Esophagus (tissue), 2 donors: Measurements from ENCODE around the gene DHRS4L2. TPM values are rescaled to one million over a fixed set of nuclear protein-coding genes. Genes with fewer than 3 reads are reported as not detected.
"Not testable (repeated sequence)": the region's sequence is repeated elsewhere in the genome, so short reads cannot be mapped to it uniquely, and the experiment has no call there.

Experiments used
- H3K27ac ChIP-seq, 2 donors: one replicate each; pipeline ENCODE4 v1.5.1; 2013; ENCODE audit warnings: low read depth in 2 of 2, mild to moderate bottlenecking in 2 of 2, inconsistent platforms in 1 of 2, low read length in 1 of 2, moderate library complexity in 1 of 2
- H3K27me3 ChIP-seq, 2 donors: one replicate each; pipeline ENCODE4 v1.6.1; 2013; ENCODE audit warnings: low read length in 2 of 2, control low read depth in 1 of 2, mild to moderate bottlenecking in 1 of 2; ENCODE audit not compliant: insufficient read depth in 2 of 2, control insufficient read depth in 1 of 2
- H3K36me3 ChIP-seq, 2 donors: one replicate each; pipeline ENCODE4 v1.6.1; 2013; ENCODE audit warnings: low read length in 1 of 2; ENCODE audit not compliant: control insufficient read depth in 2 of 2, insufficient read depth in 2 of 2
- H3K4me1 ChIP-seq, 2 donors: one replicate each; pipeline ENCODE4 v1.6.1; 2013; ENCODE audit warnings: low read length in 1 of 2; ENCODE audit not compliant: control insufficient read depth in 2 of 2, insufficient read depth in 2 of 2
- H3K4me3 ChIP-seq, 2 donors: one replicate each; pipeline ENCODE4 v1.5.1; 2013; ENCODE audit warnings: low read length in 2 of 2, mild to moderate bottlenecking in 2 of 2, low read depth in 1 of 2, moderate library complexity in 1 of 2
- H3K9me3 ChIP-seq, 2 donors: one replicate each; pipeline ENCODE4 v1.6.1; 2013; ENCODE audit warnings: mild to moderate bottlenecking in 2 of 2, low read depth in 1 of 2, low read length in 1 of 2, moderate library complexity in 1 of 2; ENCODE audit not compliant: control insufficient read depth in 2 of 2, insufficient read depth in 1 of 2
- WGBS, 2 donors: extraction: QIAGEN DNeasy Blood & Tissue Kit; methylation state at CpG; one replicate each; pipeline ENCODE4 v1.1.7; 2013; 5-methylcytosine and 5-hydroxymethylcytosine counted together
- polyA plus RNA-seq, 2 donors: library from polyadenylated mRNA; stranded (reverse); fragments of 200-250 nt; gene quantifications; one replicate each; pipeline ENCODE4 v1.2.3, GENCODE V29; 2013
- donor health status: healthy with polysubstance abuse.
- donor health status: Bipolar disorder and iron deficiency.

DHRS4L2 gene
- polyA plus RNA-seq, 2 donors = 32.9 to 43.5 TPM

GRCh38 chr14:23969481-23970282, 19.0 kb upstream of the DHRS4L2 start:
- not testable (repeated sequence) for H3K4me1 ChIP-seq, H3K27me3 ChIP-seq, H3K36me3 ChIP-seq, H3K9me3 ChIP-seq, H3K27ac ChIP-seq
- WGBS, 2 donors = 10 to 12% methylated on average over 46 to 58 of the region's 61 CpGs
- peak overlapping the region; percentile 31 to 39 for H3K4me3 ChIP-seq

GRCh38 chr14:23970283-23970659, 18.5 kb upstream of the DHRS4L2 start:
- not testable (repeated sequence) for H3K27ac ChIP-seq, H3K4me1 ChIP-seq, H3K27me3 ChIP-seq, H3K36me3 ChIP-seq, H3K4me3 ChIP-seq, H3K9me3 ChIP-seq
- 69 to 83% methylated on average over 12 to 15 of the region's 15 CpGs for WGBS, 2 donors

GRCh38 chr14:23973178-23973577, 15.6 kb upstream of the DHRS4L2 start:
- H3K27ac ChIP-seq, H3K9me3 ChIP-seq, H3K4me1 ChIP-seq, H3K27me3 ChIP-seq, H3K4me3 ChIP-seq, H3K36me3 ChIP-seq: not testable (repeated sequence)
- 56 to 75% methylated on average over 8 of the region's 8 CpGs for WGBS, 2 donors

- H3K36me3 ChIP-seq, H3K27ac ChIP-seq, H3K4me3 ChIP-seq, H3K4me1 ChIP-seq, H3K9me3 ChIP-seq, H3K27me3 ChIP-seq: not testable (repeated sequence)
Observed at GRCh38 chr14:23974041-23974440, 14.7 kb upstream of the DHRS4L2 start.

- H3K4me1 ChIP-seq = not testable (repeated sequence)
Observed at GRCh38 chr14:23977208-23977607, 11.5 kb upstream of the DHRS4L2 start.

GRCh38 chr14:23981951-23982813, 6.5 kb upstream of the DHRS4L2 start:
- H3K27ac ChIP-seq, H3K9me3 ChIP-seq, H3K36me3 ChIP-seq, H3K27me3 ChIP-seq, H3K4me1 ChIP-seq, H3K4me3 ChIP-seq: not testable (repeated sequence)
- 86 to 91% methylated on average over 10 of the region's 10 CpGs for WGBS, 2 donors

More at GRCh38 chr14:23977208-23977607, 11.5 kb upstream of the DHRS4L2 start:
- not testable (repeated sequence) for H3K4me3 ChIP-seq, H3K27ac ChIP-seq, H3K27me3 ChIP-seq, H3K36me3 ChIP-seq, H3K9me3 ChIP-seq
- 42 to 49% methylated on average over 2 of the region's 2 CpGs for WGBS, 2 donors

GRCh38 chr14:23984891-23985602, 3.7 kb upstream of the DHRS4L2 start:
- Histone ChIP-seq H3K36me3 (no peaks in the 10 kb centered on the region), H3K9me3 (no peaks in the 10 kb centered on the region), H3K27me3 (no peaks in the 10 kb centered on the region), H3K4me3 (no peak overlapping the region), H3K4me1 (peaks cover 5 to 15% of the 10 kb centered on the region in 2 donors), H3K27ac (peak overlapping the region; percentile 26 to 45)
- WGBS, 2 donors = 44 to 50% methylated on average over 4 of the region's 4 CpGs

GRCh38 chr14:23988223-23988606, 514 bp upstream of the DHRS4L2 start:
- Histone ChIP-seq H3K4me3 (peak overlapping the region in 1 of 2 donors; percentile 47), H3K4me1 (peaks cover 5 to 15% of the 10 kb centered on the region in 2 donors), H3K27ac (peak overlapping the region; percentile 77 to 81)
- H3K9me3 ChIP-seq, H3K36me3 ChIP-seq, H3K27me3 ChIP-seq: not testable (repeated sequence)
- 52 to 61% methylated on average over 6 of the region's 6 CpGs for WGBS, 2 donors

GRCh38 chr14:23989734-23990445, 1.2 kb downstream of the DHRS4L2 start:
- H3K27me3 ChIP-seq, H3K36me3 ChIP-seq, H3K9me3 ChIP-seq: not testable (repeated sequence)
- peak overlapping the region in 1 of 2 donors; percentile 47 for H3K4me3 ChIP-seq
- 60 to 62% methylated on average over 21 of the region's 21 CpGs for WGBS, 2 donors
- H3K27ac ChIP-seq = peak overlapping the region in 1 of 2 donors; percentile 31
- H3K4me1 ChIP-seq = peaks cover 5 to 15% of the 10 kb centered on the region in 2 donors
